Loucy (cell line): ENCODE results near the gene SERPINA12.

Experiments used
- H2AFZ ChIP-seq: fragments of 200-600 bp; sonication (generic); 2 replicates; pipeline ENCODE4 v1.6.0; 2016; ENCODE audit warnings: antibody characterized with exemption, mild to moderate bottlenecking, low read length, moderate library complexity
- H3F3A ChIP-seq: fragments of 200-600 bp; 2 replicates; pipeline ENCODE4 v1.6.0; 2016; ENCODE audit warnings: antibody characterized with exemption, low read depth, mild to moderate bottlenecking
- H3K27me3 ChIP-seq: fragments of 200-600 bp; sonication (generic); 2 replicates; pipeline ENCODE4 v1.6.1; 2014; ENCODE audit warnings: low read length, mild to moderate bottlenecking; ENCODE audit not compliant: insufficient read depth, poor library complexity, severe bottlenecking
- H3K36me3 ChIP-seq: fragments of 200-600 bp; sonication (generic); 2 replicates; pipeline ENCODE4 v1.6.1; 2016; ENCODE audit warnings: low read length; ENCODE audit not compliant: insufficient read depth
- H3K4me1 ChIP-seq: fragments of 200-600 bp; sonication (generic); 2 replicates; pipeline ENCODE4 v1.5.1; 2014; ENCODE audit warnings: low read length, mild to moderate bottlenecking; ENCODE audit not compliant: insufficient read depth, poor library complexity, severe bottlenecking
- H3K4me2 ChIP-seq: fragments of 200-600 bp; sonication (generic); 2 replicates; pipeline ENCODE4 v1.6.0; 2014; ENCODE audit warnings: antibody characterized with exemption, low read length, low read depth, mild to moderate bottlenecking; ENCODE audit not compliant: poor library complexity, severe bottlenecking
- H3K4me3 ChIP-seq: fragments of 200-600 bp; sonication (generic); 2 replicates; pipeline ENCODE4 v1.5.1; 2014; ENCODE audit warnings: low read length, mild to moderate bottlenecking, mixed read lengths; ENCODE audit not compliant: poor library complexity, severe bottlenecking
- H3K79me2 ChIP-seq: fragments of 200-600 bp; sonication (generic); 2 replicates; pipeline ENCODE4 v1.6.1; 2014; ENCODE audit warnings: low read length; ENCODE audit not compliant: insufficient read depth
- H3K9ac ChIP-seq: fragments of 200-600 bp; sonication (generic); 2 replicates; pipeline ENCODE4 v1.6.0; 2014; ENCODE audit warnings: mild to moderate bottlenecking, low read depth, low read length, moderate library complexity; ENCODE audit not compliant: poor library complexity, severe bottlenecking
- H3K9me2 ChIP-seq: fragments of 200-600 bp; sonication (generic); replicated peaks from 2 replicates; pipeline ENCODE4 v1.6.1; 2016; ENCODE audit warnings: low read depth, low read length, mixed read lengths
- H3K9me3 ChIP-seq: fragments of 200-600 bp; sonication (generic); 2 replicates; pipeline ENCODE4 v1.6.1; 2014; ENCODE audit warnings: mild to moderate bottlenecking, antibody characterized with exemption, low read length, low read depth; ENCODE audit not compliant: insufficient read depth
- H4K20me1 ChIP-seq: fragments of 200-600 bp; sonication (generic); 2 replicates; pipeline ENCODE4 v1.6.0; 2014; ENCODE audit warnings: antibody characterized with exemption, low read length, mild to moderate bottlenecking; ENCODE audit not compliant: insufficient read depth, poor library complexity, severe bottlenecking
- EZH2phosphoT487 ChIP-seq: fragments of 200-600 bp; IDR thresholded peaks from 2 replicates; pipeline ENCODE4 v1.6.1; 2018; ENCODE audit warnings: antibody characterized with exemption, mild to moderate bottlenecking, moderate library complexity, borderline replicate concordance
- TF ChIP-seq, protein P1 (sequence below): fragments of 200-600 bp; sonication (generic); conservative IDR thresholded peaks from 2 replicates; pipeline ENCODE4 v1.5.1; 2014; ENCODE audit warnings: mild to moderate bottlenecking, antibody characterized with exemption, low read length

SERPINA12 gene

DNA sequence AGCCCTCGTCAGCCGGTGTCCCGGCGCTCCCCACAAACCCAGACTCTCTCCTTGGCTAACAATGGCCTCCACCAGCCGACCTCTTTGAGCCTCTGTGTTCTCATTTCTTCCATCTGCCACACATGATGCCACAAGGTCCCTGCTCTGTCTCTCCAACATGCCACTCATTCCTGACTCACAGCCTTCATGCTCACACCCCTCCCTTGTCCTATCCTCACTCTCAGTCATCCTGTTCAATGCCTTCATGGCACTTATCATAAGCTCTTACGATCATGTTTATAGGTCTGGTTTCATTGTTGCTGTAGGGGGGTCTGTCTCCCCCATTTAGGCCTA is 47.1 kb downstream of the SERPINA12 start:
- Histone ChIP-seq H3K9me2 (no peaks in the 10 kb centered on the region), H3K27me3 (no peaks in the 10 kb centered on the region)

GRCh38 chr14:94461526-94462218 is 47.6 kb downstream of the SERPINA12 start:
- no peak overlapping the region for H3K4me3 ChIP-seq
- H3K27me3 ChIP-seq, result no peaks in the 10 kb centered on the region
- no peaks in the 10 kb centered on the region for H3K9me2 ChIP-seq
- no peaks in the 10 kb centered on the region for H3K9me3 ChIP-seq
- H3K9ac ChIP-seq, result no peak overlapping the region
- no peak overlapping the region for H2AFZ ChIP-seq
- no peaks in the 10 kb centered on the region for H3F3A ChIP-seq
- no peaks in the 10 kb centered on the region for H3K79me2 ChIP-seq
- H3K4me1 ChIP-seq, result no peaks in the 10 kb centered on the region
- H3K4me2 ChIP-seq, result no peak overlapping the region
- TF ChIP-seq, protein P1, sequence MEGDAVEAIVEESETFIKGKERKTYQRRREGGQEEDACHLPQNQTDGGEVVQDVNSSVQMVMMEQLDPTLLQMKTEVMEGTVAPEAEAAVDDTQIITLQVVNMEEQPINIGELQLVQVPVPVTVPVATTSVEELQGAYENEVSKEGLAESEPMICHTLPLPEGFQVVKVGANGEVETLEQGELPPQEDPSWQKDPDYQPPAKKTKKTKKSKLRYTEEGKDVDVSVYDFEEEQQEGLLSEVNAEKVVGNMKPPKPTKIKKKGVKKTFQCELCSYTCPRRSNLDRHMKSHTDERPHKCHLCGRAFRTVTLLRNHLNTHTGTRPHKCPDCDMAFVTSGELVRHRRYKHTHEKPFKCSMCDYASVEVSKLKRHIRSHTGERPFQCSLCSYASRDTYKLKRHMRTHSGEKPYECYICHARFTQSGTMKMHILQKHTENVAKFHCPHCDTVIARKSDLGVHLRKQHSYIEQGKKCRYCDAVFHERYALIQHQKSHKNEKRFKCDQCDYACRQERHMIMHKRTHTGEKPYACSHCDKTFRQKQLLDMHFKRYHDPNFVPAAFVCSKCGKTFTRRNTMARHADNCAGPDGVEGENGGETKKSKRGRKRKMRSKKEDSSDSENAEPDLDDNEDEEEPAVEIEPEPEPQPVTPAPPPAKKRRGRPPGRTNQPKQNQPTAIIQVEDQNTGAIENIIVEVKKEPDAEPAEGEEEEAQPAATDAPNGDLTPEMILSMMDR, result no peak
- TF ChIP-seq EZH2phosphoT487, result no peak
- no peaks in the 10 kb centered on the region for H4K20me1 ChIP-seq
- H3K36me3 ChIP-seq, result no peaks in the 10 kb centered on the region

More for the DNA sequence above, 47.1 kb downstream of the SERPINA12 start:
- Histone ChIP-seq H2AFZ (no peak overlapping the region), H3K4me1 (no peaks in the 10 kb centered on the region), H3F3A (no peaks in the 10 kb centered on the region), H3K36me3 (no peaks in the 10 kb centered on the region), H4K20me1 (no peaks in the 10 kb centered on the region), H3K9ac (no peak overlapping the region), H3K9me3 (no peaks in the 10 kb centered on the region), H3K79me2 (no peaks in the 10 kb centered on the region), H3K4me2 (no peak overlapping the region), H3K4me3 (no peak overlapping the region)
- TF ChIP-seq EZH2phosphoT487, result no peak
- TF ChIP-seq, protein P1, result no peak

GRCh38 chr14:94460631-94461416 is 48.4 kb downstream of the SERPINA12 start:
- Histone ChIP-seq H4K20me1 (no peaks in the 10 kb centered on the region), H3K27me3 (no peaks in the 10 kb centered on the region), H3K9ac (no peak overlapping the region), H3K79me2 (no peaks in the 10 kb centered on the region), H3K36me3 (no peaks in the 10 kb centered on the region), H3K4me2 (no peak overlapping the region), H3K4me1 (no peaks in the 10 kb centered on the region), H3F3A (no peaks in the 10 kb centered on the region), H2AFZ (no peak overlapping the region), H3K9me2 (no peaks in the 10 kb centered on the region), H3K9me3 (no peaks in the 10 kb centered on the region), H3K4me3 (no peak overlapping the region)
- TF ChIP-seq, protein P1, result no peak
- no peak for TF ChIP-seq EZH2phosphoT487
